Measurements from ENCODE around the gene CHSY3.
A peak's percentile ranks its signal among the peaks of the same experiment; 100 is the strongest.

Gene CHSY3

GRCh38 chr5:130096483-130096882 is 192.2 kb downstream of the CHSY3 start:
- DNase-seq (ENCODE audit: low read depth): no peak

GRCh38 chr5:130099008-130099407 is 194.7 kb downstream of the CHSY3 start:
- no peak for DNase-seq (ENCODE audit: low read depth)

- DNase-seq (ENCODE audit: low read depth): no peak
These were observed 198.1 kb downstream of the CHSY3 start for GRCh38 chr5:130102375-130102774.

GRCh38 chr5:130102960-130103359 is 198.7 kb downstream of the CHSY3 start:
- no peak for DNase-seq (ENCODE audit: low read depth)

GRCh38 chr5:130104895-130105688 is 200.8 kb downstream of the CHSY3 start:
- DNase-seq (ENCODE audit: low read depth): no peak

GRCh38 chr5:130106480-130106879 is 202.2 kb downstream of the CHSY3 start:
- no peak for DNase-seq (ENCODE audit: low read depth)

- peak; percentile 29 for DNase-seq (ENCODE audit: low read depth)
These were observed 204.9 kb downstream of the CHSY3 start for GRCh38 chr5:130109152-130109551.

- no peak for DNase-seq (ENCODE audit: low read depth)
These were observed 206.1 kb downstream of the CHSY3 start for GRCh38 chr5:130110328-130110727.

GRCh38 chr5:130111746-130112145 is 207.5 kb downstream of the CHSY3 start:
- no peak for DNase-seq (ENCODE audit: low read depth)

- DNase-seq (ENCODE audit: low read depth): no peak
These were observed 208.0 kb downstream of the CHSY3 start for GRCh38 chr5:130112246-130112645.

GRCh38 chr5:130115686-130116085 is 211.4 kb downstream of the CHSY3 start:
- DNase-seq (ENCODE audit: low read depth): no peak

- DNase-seq (ENCODE audit: low read depth): no peak
These were observed 212.2 kb downstream of the CHSY3 start for GRCh38 chr5:130116462-130116861.

- DNase-seq (ENCODE audit: low read depth): no peak
These were observed 212.7 kb downstream of the CHSY3 start for GRCh38 chr5:130116972-130117371.

GRCh38 chr5:130126746-130127145 is 222.5 kb downstream of the CHSY3 start:
- DNase-seq (ENCODE audit: low read depth): no peak

GRCh38 chr5:130135506-130135905 is 231.2 kb downstream of the CHSY3 start:
- peak; percentile 51 for DNase-seq (ENCODE audit: low read depth)

- DNase-seq (ENCODE audit: low read depth): peak; percentile 22
These were observed 232.0 kb downstream of the CHSY3 start for GRCh38 chr5:130136300-130136699.

- DNase-seq (ENCODE audit: low read depth): no peak
These were observed 233.4 kb downstream of the CHSY3 start for GRCh38 chr5:130137681-130138080.

GRCh38 chr5:130138406-130139045 is 234.3 kb downstream of the CHSY3 start:
- peak; percentile 6 for DNase-seq (ENCODE audit: low read depth)

- DNase-seq (ENCODE audit: low read depth): peak; percentile 17
These were observed 237.5 kb downstream of the CHSY3 start for GRCh38 chr5:130141659-130142320.

- no peak for DNase-seq (ENCODE audit: low read depth)
These were observed 247.0 kb downstream of the CHSY3 start for GRCh38 chr5:130151239-130151638.

- DNase-seq (ENCODE audit: low read depth): no peak
These were observed 251.2 kb downstream of the CHSY3 start for GRCh38 chr5:130155345-130156011.

- DNase-seq (ENCODE audit: low read depth): no peak
These were observed 253.8 kb downstream of the CHSY3 start for GRCh38 chr5:130158036-130158435.

- DNase-seq (ENCODE audit: low read depth): no peak
These were observed 255.7 kb downstream of the CHSY3 start for GRCh38 chr5:130159968-130160367.
